AG04450 (cell line): ENCODE results near the gene ADAMTS2. TPM values are rescaled to one million over a fixed set of nuclear protein-coding genes. Genes with fewer than 3 reads are reported as not detected.

Experiments used
- CTCF ChIA-PET: fragments of 300-600, 350-600 bp; formaldehyde crosslinking; extraction: SDS; loops from one replicate; lab custom pipeline; 2022; ENCODE audit warnings: antibody characterized with exemption, inconsistent platforms; lab: Charles Lee
- POLR2A ChIA-PET: fragments of 350-600 bp; formaldehyde crosslinking; extraction: SDS; loops from one replicate; lab custom pipeline; 2021; ENCODE audit warnings: antibody characterized with exemption, inconsistent platforms; lab: Yijun Ruan, JAX
- DNase-seq: peaks from one replicate; pipeline ENCODE4 v3.0.0-alpha.2; 2011; ENCODE audit warnings: low read depth, low spot score
- H3K27ac ChIP-seq: one replicate; pipeline ENCODE4 v1.5.1; 2012; ENCODE audit warnings: low read depth, low read length, control low read depth
- H3K27me3 ChIP-seq: one replicate; pipeline ENCODE4 v1.6.0; 2012; ENCODE audit warnings: low read length; ENCODE audit not compliant: control insufficient read depth, insufficient read depth
- H3K4me3 ChIP-seq: 2 replicates; pipeline ENCODE4 v1.5.1; 2011; ENCODE audit warnings: mild to moderate bottlenecking, low read depth, low read length, control low read depth
- H3K9me3 ChIP-seq: 2 replicates; pipeline ENCODE4 v1.5.1; 2012; ENCODE audit warnings: low read length; ENCODE audit not compliant: control insufficient read depth, insufficient read depth
- CTCF ChIP-seq: IDR thresholded peaks from 2 replicates; pipeline ENCODE4 v1.5.1; 2011; ENCODE audit warnings: low read depth, low read length, control low read depth, inconsistent platforms
- polyA plus RNA-seq: library from polyadenylated mRNA; depleted of rRNA; stranded (reverse); fragments of >200 nt; gene quantifications from 2 replicates; pipeline ENCODE4 v1.2.3, GENCODE V29; 2011

The ADAMTS2 gene
- polyA plus RNA-seq, 1 experiment, result 22.6 TPM

DNA sequence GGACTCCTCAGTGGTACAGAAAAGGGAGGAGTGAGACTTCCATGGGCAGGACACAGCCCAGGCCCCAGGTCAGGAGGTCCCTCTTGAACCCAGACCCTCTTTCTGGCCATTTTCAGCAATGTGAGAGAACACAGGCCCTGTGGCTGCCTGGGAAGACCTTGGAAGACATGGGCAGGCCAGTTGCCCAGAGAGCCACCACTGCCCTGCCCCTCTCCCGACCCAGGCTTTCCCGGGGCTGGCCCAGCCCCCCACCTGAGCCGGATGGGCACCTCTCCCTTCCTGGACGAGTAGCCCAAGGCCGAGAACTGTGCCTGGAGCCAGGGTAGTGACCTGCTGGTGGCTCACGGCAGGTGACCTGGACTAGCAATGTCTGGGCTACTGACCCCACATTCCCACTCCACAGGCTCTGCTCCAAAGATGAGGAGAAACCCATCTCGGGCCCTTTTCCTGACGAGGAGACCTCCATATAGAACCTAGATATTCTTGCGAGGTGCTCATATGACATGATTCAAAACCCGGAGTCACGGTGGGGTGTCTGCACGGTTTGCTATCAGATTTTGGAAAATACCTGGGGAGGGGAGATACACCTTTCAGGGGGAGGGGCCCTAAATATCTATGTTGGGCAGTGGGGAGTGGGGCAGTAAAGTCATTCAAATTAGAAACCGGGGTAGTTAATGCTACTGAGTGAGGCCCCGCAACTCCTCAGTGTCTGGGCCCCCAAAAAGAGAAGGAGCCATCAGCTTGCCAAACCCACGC lies 225.7 kb downstream of the ADAMTS2 start:
- Histone ChIP-seq H3K4me3 (no peak overlapping the region), H3K9me3 (peaks cover 84% of the 10 kb centered on the region), H3K27ac (no peak overlapping the region), H3K27me3 (no peaks in the 10 kb centered on the region)
- CTCF ChIA-PET, result no interaction called here
- POLR2A ChIA-PET, result no interaction called here
- TF ChIP-seq CTCF, result no peak
- no peak for DNase-seq

DNA sequence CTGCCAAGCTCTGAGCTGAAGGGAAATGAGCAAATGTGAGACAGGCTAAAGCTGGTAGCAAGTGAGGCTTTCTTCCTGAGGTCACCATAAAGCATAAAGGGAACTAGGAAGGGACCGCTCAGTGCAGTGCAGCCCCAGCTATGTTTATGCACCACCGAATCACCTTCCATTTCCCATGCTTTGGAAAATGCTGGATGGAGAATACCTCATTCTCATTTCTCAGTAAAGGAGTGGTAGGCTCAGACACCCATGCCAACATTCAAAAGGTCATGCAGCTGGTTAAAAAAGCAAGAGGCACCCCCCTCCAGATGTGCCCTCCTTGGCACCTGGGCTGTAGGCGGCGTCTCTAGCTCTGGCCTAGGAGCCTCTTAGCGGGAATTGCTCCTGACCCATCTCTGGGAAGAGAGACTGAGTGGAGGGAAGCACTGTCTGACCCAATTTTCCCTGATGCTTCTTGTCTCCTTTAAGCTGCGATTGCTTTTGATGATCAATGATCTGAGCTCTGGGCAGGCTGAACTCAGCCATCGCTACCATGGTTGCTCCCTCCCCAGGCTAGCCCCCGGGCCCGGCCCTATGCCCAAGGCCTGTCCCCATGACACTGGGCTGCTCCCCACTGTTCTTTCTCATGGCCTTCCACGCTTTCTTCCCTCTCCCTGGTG lies 226.4 kb downstream of the ADAMTS2 start:
- no peak for DNase-seq
- Histone ChIP-seq H3K9me3 (peaks cover 82% of the 10 kb centered on the region), H3K4me3 (no peak overlapping the region), H3K27ac (no peak overlapping the region), H3K27me3 (no peaks in the 10 kb centered on the region)
- CTCF ChIA-PET, result no interaction called here
- TF ChIP-seq CTCF, result no peak
- POLR2A ChIA-PET, result no interaction called here

DNA sequence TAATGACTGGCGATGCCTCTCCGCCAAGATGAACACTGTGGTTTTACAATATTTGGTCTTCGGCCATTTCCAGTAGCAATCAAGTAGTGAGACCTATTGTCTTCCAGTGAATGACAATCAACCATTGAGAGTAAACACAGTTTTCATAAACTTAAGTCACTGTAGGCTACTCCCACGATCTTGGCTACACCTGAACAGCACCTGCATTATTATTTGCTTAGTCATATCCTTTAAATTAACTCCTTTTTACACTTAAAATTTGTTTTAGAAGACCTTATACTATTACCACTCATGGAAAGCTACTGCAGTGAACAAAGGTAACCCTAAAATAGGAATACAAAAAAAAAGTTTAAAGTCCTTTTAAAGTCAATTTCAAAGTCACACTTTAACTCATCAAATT lies 226.9 kb downstream of the ADAMTS2 start:
- ChIA-PET CTCF (no interaction called here), POLR2A (no interaction called here)
- Histone ChIP-seq H3K27me3 (no peaks in the 10 kb centered on the region), H3K27ac (no peak overlapping the region), H3K4me3 (no peak overlapping the region), H3K9me3 (peaks cover 82% of the 10 kb centered on the region)
- no peak for DNase-seq
- TF ChIP-seq CTCF, result no peak

DNA sequence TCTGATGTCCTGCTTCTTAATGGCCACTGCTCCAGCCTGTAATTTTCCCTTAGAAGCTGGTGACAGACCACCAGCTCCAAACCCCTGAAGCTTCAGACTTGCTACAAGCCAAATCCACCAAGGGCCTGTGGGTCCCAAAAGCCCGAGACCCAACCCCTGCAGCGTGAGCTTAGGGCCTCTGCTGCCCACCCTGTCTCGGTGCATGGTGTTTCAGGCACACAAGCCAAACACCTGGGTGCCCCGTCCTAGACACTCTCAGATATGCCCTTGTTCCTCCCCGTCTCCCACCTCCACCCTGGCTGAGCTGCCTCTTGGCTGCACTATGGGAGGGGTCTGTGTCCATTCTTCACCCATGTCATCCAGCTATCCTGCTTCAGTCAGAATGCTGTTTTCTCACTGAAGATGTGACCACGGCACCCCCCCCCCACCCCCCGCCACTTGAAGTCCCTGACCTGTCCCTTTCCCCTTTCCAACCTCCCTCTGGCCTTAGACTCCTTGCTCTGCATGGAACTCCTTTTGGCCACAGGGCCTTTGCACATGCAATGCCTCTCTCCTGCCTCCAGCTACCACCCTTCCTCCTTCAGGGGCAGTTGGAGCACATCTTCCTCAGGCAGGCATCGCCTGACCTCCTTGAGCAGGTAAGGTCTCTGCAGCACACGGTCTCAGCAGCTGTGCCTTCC lies 229.3 kb downstream of the ADAMTS2 start:
- POLR2A ChIA-PET, result no interaction called here
- CTCF ChIA-PET, result no interaction called here
- Histone ChIP-seq H3K4me3 (no peak overlapping the region), H3K9me3 (peaks cover 81% of the 10 kb centered on the region), H3K27me3 (no peaks in the 10 kb centered on the region), H3K27ac (no peak overlapping the region)
- no peak for DNase-seq
- TF ChIP-seq CTCF, result no peak

DNA sequence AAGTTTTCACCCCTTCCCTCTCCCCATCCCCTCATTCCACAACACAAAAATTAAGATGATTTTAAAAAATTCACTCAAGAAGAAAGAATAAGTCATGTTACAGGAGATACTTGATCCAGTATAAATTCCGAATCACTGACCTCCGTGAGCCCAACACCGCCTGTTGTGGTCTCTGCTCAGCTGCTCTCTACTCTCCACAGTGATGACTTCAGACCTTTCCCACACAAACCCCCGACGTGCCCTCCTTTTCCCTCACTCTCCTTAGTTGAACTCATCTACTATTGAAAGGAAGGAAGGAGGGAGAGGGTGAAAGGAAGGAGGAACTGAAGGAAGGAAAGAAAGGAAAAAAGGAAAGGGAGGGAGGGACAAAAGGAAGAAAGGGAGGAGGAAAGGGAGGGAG lies 230.0 kb downstream of the ADAMTS2 start:
- no peaks in the 10 kb centered on the region for H3K27me3 ChIP-seq
- no peak for DNase-seq
- TF ChIP-seq CTCF, result no peak
- H3K4me3 ChIP-seq, result no peak overlapping the region
- H3K27ac ChIP-seq, result no peak overlapping the region
- CTCF ChIA-PET, result no interaction called here
- H3K9me3 ChIP-seq, result peaks cover 79% of the 10 kb centered on the region
- POLR2A ChIA-PET, result no interaction called here
